HG03025 (cell line): ENCODE results near the gene SASH3.
A peak's percentile ranks its signal among the peaks of the same experiment; 100 is the strongest.

ENCODE experiments used
- ATAC-seq: cut with Tn5 transposase; IDR thresholded peaks from one replicate; pipeline ENCODE4 v1.9.1; 2021; ENCODE audit warnings: mild to moderate bottlenecking, moderate library complexity; ENCODE audit not compliant: unreplicated experiment, low FRiP score

SASH3 gene

DNA sequence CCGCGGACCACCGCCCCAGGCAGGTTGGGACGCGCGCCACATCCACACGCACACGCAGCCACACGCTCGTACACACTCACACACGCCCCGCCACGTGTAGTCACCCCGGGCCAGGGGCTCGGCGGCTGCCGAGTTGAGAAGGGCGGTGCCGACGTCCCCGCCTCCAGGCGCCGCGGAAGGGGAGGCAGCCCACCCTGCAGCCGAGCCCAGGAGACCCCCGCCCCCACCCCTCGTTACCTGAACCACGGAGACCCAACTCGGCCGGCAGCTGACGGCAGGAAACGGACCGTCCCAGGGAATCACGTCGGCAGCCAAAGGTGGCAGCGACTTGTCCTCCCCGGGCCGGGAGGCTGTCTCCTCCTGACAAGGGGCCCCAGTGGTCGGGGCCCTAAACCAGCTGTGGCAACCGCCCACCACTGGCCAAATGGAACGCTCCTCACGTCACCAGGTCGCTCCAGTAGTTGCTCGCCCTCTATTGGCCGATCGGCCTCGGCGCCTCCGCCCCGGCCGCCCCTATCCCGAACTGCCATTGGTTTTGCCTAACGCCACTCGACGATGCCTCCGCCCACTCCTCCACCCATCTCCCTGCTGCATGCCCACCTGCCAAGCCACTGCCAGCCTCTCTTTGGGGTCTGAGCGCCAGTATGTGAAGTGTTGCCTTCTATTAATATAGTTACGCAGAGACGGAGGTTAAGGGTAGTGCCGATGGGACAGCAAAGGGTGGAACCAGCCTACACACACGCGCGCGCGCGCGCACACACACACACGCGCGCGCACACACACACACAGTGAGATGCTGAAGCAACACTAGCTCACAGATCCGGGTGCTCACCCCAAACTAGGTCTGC, 63.9 kb downstream of the SASH3 start, which contains the start of gene ZDHHC9:
ZDHHC9 (minus strand) TSS at position 428 of the 848 bp plus-strand sequence. CDS start 1,941 bp downstream, outside the sequence.
- peak; percentile 98 for ATAC-seq
